Stimulated activated CD4-positive, alpha-beta T cell treated with anti-CD3 and anti-CD28 coated beads, Interleukin-12 subunit alpha, Interleukin-12 subunit beta, amount 100 ng/mL, for 48 hours (primary cell): ENCODE data around the gene ZNF19.

ENCODE experiments used
- DNase-seq, 3 donors: peaks; one replicate each; pipeline ENCODE4 v3.0.0-alpha.2; 2020; ENCODE audit warnings: low read depth in 2 of 3, low spot score in 1 of 3

Gene ZNF19

GRCh38 chr16:71491054-71491453 lies 1.9 kb upstream of the ZNF19 start:
- DNase-seq = no peak

- DNase-seq = no peak
Observed at GRCh38 chr16:71490361-71490760, 1.2 kb upstream of the ZNF19 start.

GRCh38 chr16:71484006-71484893 lies 4.9 kb downstream of the ZNF19 start:
- peak; percentile 68 to 79 (median 69) for DNase-seq

- DNase-seq = no peak
Observed at GRCh38 chr16:71482569-71482968, 6.6 kb downstream of the ZNF19 start.

GRCh38 chr16:71480956-71481355 lies 8.2 kb downstream of the ZNF19 start:
- no peak for DNase-seq

GRCh38 chr16:71479420-71479819 lies 9.7 kb downstream of the ZNF19 start:
- DNase-seq = no peak

- DNase-seq = no peak
Observed at GRCh38 chr16:71476457-71477124, 12.5 kb downstream of the ZNF19 start.

- no peak for DNase-seq
Observed at GRCh38 chr16:71474864-71475263, 14.3 kb downstream of the ZNF19 start.

- DNase-seq = no peak
Observed at GRCh38 chr16:71473891-71474290, 15.2 kb downstream of the ZNF19 start.

GRCh38 chr16:71472931-71473330 lies 16.2 kb downstream of the ZNF19 start:
- no peak for DNase-seq

- no peak for DNase-seq
Observed at GRCh38 chr16:71472051-71472450, 17.1 kb downstream of the ZNF19 start.

GRCh38 chr16:71467810-71468209 lies 21.3 kb downstream of the ZNF19 start:
- peak in 2 of 3 donors; percentile 3 to 22 for DNase-seq

- no peak for DNase-seq
Observed at GRCh38 chr16:71464231-71464630, 24.9 kb downstream of the ZNF19 start.

- DNase-seq = peak; percentile 61 to 73 (median 68)
Observed at GRCh38 chr16:71461686-71462648, 27.2 kb downstream of the ZNF19 start, which contains the start of gene ZNF23. Gene ZNF23 (minus strand): TSS chr16:71462247. CDS start chr16:71456796, 5,451 bp downstream.

GRCh38 chr16:71460941-71461340 lies 28.2 kb downstream of the ZNF19 start:
- no peak for DNase-seq

GRCh38 chr16:71460236-71460635 lies 28.9 kb downstream of the ZNF19 start:
- no peak for DNase-seq

GRCh38 chr16:71459510-71459909 lies 29.6 kb downstream of the ZNF19 start:
- DNase-seq = no peak

- DNase-seq = no peak
Observed at GRCh38 chr16:71456801-71457200, 32.3 kb downstream of the ZNF19 start.

GRCh38 chr16:71453036-71453435 lies 36.1 kb downstream of the ZNF19 start:
- no peak for DNase-seq

- no peak for DNase-seq
Observed at GRCh38 chr16:71449020-71449419, 40.1 kb downstream of the ZNF19 start.

- DNase-seq = no peak
Observed at GRCh38 chr16:71448274-71448866, 40.8 kb downstream of the ZNF19 start.
